ENCODE measurements around the gene KIDINS220. TPM values are rescaled to one million over a fixed set of nuclear protein-coding genes. Genes with fewer than 3 reads are reported as not detected.
A peak's percentile ranks its signal among the peaks of the same experiment; 100 is the strongest.
"Not testable (repeated sequence)": the region's sequence is repeated elsewhere in the genome, so short reads cannot be mapped to it uniquely, and the experiment has no call there.

KIDINS220 gene
- total RNA-seq, 1 donor from 2014 or later, result 60.0 TPM

DNA sequence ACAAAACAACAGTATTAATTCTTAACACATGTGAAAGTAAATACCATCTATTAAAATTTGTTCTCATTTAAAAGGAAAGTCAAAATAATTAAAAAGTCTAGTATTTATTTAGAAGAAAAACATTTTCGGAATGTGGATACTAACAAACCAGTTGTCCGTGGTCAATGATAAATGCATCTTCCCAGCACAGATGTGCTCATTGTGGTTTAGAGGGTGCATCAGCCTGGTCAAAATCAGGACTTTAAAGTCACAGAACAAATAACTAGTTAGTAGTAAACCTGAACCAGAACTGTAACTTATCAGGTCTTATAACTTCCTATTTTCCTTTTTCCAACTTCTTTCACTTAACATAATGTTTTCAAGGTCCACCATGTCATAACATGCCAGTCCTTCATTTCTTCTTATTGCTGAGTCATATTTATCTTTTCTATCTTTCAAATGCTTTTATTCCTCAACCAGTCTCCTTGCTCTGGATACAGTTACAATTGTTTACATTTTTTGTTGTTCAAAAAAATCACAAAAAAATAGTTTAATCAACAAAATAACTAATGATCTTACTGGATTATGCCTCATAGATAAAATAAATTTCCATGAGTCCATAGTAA lies 99.7 kb downstream of the KIDINS220 start:
- intact Hi-C loops (cut with micrococcal nuclease), result no loop called here

DNA sequence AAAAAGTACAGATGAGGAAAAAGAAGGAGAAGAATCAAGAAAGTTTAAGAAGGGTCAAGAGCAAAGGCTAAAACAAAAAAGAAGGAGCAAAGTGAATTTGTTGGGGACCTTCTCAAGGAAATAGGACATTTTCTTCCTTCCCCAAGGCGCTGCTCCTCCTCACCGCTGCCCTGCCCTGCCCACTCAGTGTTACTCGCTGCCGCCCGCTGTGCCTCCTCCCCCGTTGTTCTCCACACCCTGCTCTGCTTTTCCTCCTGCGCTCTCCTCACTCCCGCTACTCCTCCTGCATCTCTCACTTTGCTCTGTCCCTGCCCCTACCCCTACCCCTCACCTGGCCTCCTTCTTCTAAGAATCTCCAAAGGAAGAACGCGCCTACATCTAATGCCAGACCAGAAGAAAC lies 104.8 kb downstream of the KIDINS220 start:
- Histone ChIP-seq H3K36me3 (peaks cover 91% of the 10 kb centered on the region), H3K27ac (replicated peaks) (no peak overlapping the region), H3K9me3 (replicated peaks) (no peaks in the 10 kb centered on the region), H3K27me3 (ENCODE audit: low read depth) (no peaks in the 10 kb centered on the region), H3K4me3 (no peak overlapping the region), H3K4me1 (no peaks in the 10 kb centered on the region)
- TF ChIP-seq, protein P1, sequence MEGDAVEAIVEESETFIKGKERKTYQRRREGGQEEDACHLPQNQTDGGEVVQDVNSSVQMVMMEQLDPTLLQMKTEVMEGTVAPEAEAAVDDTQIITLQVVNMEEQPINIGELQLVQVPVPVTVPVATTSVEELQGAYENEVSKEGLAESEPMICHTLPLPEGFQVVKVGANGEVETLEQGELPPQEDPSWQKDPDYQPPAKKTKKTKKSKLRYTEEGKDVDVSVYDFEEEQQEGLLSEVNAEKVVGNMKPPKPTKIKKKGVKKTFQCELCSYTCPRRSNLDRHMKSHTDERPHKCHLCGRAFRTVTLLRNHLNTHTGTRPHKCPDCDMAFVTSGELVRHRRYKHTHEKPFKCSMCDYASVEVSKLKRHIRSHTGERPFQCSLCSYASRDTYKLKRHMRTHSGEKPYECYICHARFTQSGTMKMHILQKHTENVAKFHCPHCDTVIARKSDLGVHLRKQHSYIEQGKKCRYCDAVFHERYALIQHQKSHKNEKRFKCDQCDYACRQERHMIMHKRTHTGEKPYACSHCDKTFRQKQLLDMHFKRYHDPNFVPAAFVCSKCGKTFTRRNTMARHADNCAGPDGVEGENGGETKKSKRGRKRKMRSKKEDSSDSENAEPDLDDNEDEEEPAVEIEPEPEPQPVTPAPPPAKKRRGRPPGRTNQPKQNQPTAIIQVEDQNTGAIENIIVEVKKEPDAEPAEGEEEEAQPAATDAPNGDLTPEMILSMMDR (IDR thresholded peaks at IDR 0.05; ENCODE audit: borderline replicate concordance), result no peak
- no peak for DNase-seq
- intact Hi-C loops (cut with micrococcal nuclease), result no loop called here

More for the DNA sequence above, 99.7 kb downstream of the KIDINS220 start:
- Histone ChIP-seq H3K4me1 (no peaks in the 10 kb centered on the region), H3K4me3 (no peak overlapping the region), H3K36me3 (peaks cover 73% of the 10 kb centered on the region), H3K27ac (replicated peaks) (no peak overlapping the region), H3K27me3 (ENCODE audit: low read depth) (no peaks in the 10 kb centered on the region), H3K9me3 (replicated peaks) (no peaks in the 10 kb centered on the region)
- TF ChIP-seq, protein P1 (IDR thresholded peaks at IDR 0.05; ENCODE audit: borderline replicate concordance), result no peak
- no peak for DNase-seq

DNA sequence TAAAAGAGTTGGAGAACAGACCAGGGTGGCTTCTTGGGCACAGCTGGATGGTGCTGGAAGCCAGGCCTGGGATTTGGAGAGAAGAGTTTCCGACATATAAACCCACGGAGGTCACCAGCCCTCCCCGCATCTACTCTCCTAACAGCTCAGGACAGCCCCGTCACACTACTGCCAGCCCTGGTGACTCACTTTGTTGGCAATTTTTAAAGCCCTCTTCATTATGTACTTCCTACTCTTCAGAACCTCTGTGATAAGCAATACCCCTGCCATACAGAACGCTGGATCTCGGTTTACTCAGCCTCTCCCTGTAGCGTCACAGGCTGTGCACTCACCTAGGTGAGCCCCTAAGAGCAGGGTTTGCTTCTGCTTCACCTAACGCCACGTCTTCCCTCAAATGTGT lies 107.5 kb downstream of the KIDINS220 start:
- H3K4me3 ChIP-seq, result no peak overlapping the region
- intact Hi-C loops (cut with micrococcal nuclease), result no loop called here
- no peaks in the 10 kb centered on the region for H3K9me3 ChIP-seq (replicated peaks)
- H3K27ac ChIP-seq (replicated peaks), result peak overlapping the region; percentile 43
- TF ChIP-seq, protein P1 (IDR thresholded peaks at IDR 0.05; ENCODE audit: borderline replicate concordance), result no peak
- H3K4me1 ChIP-seq, result no peaks in the 10 kb centered on the region
- DNase-seq, result peak; percentile 45
- peaks cover 75% of the 10 kb centered on the region for H3K36me3 ChIP-seq
- no peaks in the 10 kb centered on the region for H3K27me3 ChIP-seq (ENCODE audit: low read depth)

DNA sequence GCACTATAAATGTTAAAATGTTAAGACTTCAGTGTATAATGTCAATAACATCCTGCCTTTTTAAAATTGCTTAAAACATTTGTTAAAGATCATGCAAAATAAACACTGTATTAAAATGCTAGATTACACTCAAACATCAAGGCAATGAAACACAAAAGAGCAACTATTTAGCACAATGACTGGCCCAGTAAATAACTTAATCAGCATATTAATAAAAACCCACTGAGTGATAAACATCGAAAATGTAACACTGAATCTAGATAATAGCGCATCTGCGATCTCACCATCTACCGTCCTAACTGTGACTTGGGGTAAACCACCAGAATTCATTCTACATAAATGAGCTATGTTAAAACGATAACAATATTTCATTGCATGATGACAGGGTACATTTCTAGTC lies 108.3 kb downstream of the KIDINS220 start:
- H3K27me3 ChIP-seq (ENCODE audit: low read depth); DNase-seq; intact Hi-C loops (cut with micrococcal nuclease); H3K4me1 ChIP-seq; H3K4me3 ChIP-seq; H3K27ac ChIP-seq (replicated peaks); H3K9me3 ChIP-seq (replicated peaks): not testable (repeated sequence)
- H3K36me3 ChIP-seq, result peaks cover 67% of the 10 kb centered on the region

GRCh38 chr2:8728305-8729015 lies 109.0 kb downstream of the KIDINS220 start:
- no peaks in the 10 kb centered on the region for H3K27me3 ChIP-seq (ENCODE audit: low read depth)
- H3K27ac ChIP-seq (replicated peaks), result no peak overlapping the region
- TF ChIP-seq, protein P1 (IDR thresholded peaks at IDR 0.05; ENCODE audit: borderline replicate concordance), result no peak
- no peaks in the 10 kb centered on the region for H3K9me3 ChIP-seq (replicated peaks)
- H3K4me1 ChIP-seq, result no peaks in the 10 kb centered on the region
- H3K4me3 ChIP-seq, result no peak overlapping the region
- intact Hi-C loops (cut with micrococcal nuclease), result no loop called here
- no peak for DNase-seq
- peaks cover 60% of the 10 kb centered on the region for H3K36me3 ChIP-seq

GRCh38 chr2:8725838-8726237 lies 111.6 kb downstream of the KIDINS220 start:
- no peak for DNase-seq
- Histone ChIP-seq H3K36me3 (peaks cover 39% of the 10 kb centered on the region), H3K27me3 (ENCODE audit: low read depth) (no peaks in the 10 kb centered on the region), H3K4me1 (peaks cover 2% of the 10 kb centered on the region), H3K27ac (replicated peaks) (no peak overlapping the region), H3K4me3 (no peak overlapping the region), H3K9me3 (replicated peaks) (no peaks in the 10 kb centered on the region)
- intact Hi-C loops (cut with micrococcal nuclease), result no loop called here
- TF ChIP-seq, protein P1 (IDR thresholded peaks at IDR 0.05; ENCODE audit: borderline replicate concordance), result no peak

Measured in left ventricle myocardium inferior (tissue), 1 donor.